NCI-H526 treated with DMSO at 0.1 percent for 48 hours (cell line): ENCODE data around the gene PPARA.

Experiments used
- DNase-seq: peaks from one replicate; lab custom pipeline; 2025; lab: John Stamatoyannopoulos, UW

The PPARA gene

DNA sequence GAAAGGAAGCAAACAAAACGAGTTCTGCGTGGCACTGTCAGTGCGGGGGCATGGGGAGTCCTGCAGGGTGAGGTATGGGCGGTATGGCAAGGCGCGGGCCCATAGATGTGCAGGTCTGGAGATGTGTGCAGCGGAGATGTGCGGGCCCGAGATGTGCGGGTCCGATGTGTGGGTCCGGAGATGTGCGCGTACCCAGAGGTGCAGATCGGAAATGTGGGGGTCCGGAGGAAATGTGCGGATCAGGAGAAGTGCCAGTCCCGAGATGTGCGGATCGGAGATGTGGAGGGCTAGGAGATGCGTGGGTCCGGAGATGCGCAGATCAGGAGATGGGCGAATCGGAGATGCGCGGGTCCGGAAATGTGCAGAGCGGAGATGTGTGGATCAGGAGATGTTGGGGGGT is 63.8 kb downstream of the PPARA start:
- no peak for DNase-seq

- no peak for DNase-seq
Observed at GRCh38 chr22:46214616-46215015, 64.3 kb downstream of the PPARA start.

DNA sequence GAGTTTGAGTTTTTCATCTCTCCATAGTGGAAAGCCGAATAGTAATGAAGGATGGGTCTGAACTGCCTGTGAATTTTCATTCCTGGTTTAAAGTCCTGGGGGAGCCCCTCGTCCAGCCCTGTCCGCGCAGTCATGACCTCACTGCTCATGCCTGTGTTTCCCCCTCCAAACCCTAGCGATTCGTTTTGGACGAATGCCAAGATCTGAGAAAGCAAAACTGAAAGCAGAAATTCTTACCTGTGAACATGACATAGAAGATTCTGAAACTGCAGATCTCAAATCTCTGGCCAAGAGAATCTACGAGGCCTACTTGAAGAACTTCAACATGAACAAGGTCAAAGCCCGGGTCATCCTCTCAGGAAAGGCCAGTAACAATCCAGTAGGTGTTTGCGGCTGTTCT is 69.3 kb downstream of the PPARA start:
- DNase-seq, result no peak

- no peak for DNase-seq
Observed at GRCh38 chr22:46220921-46221320, 70.6 kb downstream of the PPARA start.

DNA sequence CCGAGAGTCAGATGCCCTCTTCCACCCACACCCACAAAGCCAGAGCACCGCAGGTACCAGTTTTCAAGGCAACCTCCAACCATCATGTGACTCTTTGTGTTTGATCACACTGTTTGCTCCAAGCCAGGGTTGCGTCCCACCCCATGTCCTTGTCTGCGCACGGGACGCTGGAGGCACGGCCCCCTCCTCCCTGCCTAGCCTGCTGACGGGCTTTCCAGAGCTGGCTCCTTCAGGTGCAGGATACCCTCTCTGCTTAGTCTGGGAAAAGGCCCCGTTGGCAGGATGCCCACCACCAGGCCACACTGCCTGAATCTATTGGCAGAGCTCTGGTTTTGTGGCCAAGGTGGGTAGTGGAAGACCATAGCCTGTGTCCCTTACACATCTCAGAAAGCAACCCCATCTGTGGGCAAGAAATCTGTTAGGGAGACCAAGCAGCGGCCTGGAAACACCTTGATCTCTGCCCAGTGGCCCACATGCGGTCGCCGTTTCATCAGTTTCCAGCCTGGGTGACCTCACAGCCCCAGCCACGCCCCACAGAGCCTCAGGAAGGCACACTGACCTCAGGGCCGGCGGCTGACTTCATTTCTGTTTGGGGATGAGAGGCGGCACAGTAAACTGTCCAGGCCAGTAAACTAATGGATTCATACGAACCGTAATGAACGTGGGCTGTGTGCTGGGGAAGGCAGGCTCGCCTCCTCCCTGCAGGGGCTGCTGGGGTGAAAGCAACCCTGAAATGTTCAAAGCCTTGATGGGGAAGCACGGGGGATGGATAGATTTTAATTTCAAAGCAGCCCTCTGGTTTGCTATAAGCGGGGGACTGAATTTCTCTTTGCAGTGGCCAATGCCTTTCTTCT is 73.9 kb downstream of the PPARA start:
- no peak for DNase-seq

- DNase-seq, result no peak
Observed at GRCh38 chr22:46224898-46225290, 74.6 kb downstream of the PPARA start.

- DNase-seq, result no peak
Observed at GRCh38 chr22:46225631-46226030, 75.3 kb downstream of the PPARA start.

DNA sequence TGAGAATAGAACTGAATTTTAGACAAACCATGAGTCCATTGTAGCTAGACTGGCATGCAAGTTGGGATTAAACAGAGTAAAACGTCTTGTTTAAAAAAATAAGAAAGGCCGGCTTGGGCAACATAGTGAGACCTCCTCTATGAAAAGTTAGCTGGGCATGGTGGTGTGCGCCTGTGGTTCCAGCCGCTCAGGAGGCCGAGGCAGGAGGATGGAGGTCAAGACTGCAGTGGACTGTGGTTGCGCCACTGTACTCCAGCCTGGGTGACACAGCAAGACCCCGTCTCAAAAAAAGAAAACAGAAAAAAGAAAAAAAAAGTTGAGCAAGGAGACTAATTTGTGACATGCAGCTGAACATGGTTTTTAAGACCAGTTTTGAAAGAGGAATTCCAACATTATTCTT is 76.3 kb downstream of the PPARA start:
- no peak for DNase-seq

GRCh38 chr22:46229701-46230100 is 79.4 kb downstream of the PPARA start:
- no peak for DNase-seq

GRCh38 chr22:46230262-46230901 is 80.1 kb downstream of the PPARA start:
- DNase-seq, result no peak

DNA sequence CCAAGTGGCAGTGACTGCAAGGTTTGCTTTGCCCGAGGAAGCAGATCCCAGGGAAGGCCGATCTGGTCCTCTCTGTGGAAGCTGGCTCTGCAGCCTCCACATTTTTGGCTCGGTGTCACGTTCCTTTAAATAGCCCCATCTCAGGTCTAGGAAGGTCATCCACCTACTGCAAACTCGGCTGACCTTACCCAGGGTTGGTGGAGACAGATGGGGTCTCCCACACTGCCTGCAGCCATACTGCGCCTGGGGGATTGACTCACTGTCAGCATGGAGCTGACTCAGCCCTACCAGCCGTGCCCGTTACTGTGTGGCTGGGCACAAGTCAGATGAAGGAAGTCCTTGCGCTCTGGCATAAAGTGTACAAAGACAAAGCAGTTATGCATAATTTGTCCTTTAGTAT is 82.9 kb downstream of the PPARA start:
- DNase-seq, result no peak

GRCh38 chr22:46234969-46235368 is 84.6 kb downstream of the PPARA start:
- no peak for DNase-seq

DNA sequence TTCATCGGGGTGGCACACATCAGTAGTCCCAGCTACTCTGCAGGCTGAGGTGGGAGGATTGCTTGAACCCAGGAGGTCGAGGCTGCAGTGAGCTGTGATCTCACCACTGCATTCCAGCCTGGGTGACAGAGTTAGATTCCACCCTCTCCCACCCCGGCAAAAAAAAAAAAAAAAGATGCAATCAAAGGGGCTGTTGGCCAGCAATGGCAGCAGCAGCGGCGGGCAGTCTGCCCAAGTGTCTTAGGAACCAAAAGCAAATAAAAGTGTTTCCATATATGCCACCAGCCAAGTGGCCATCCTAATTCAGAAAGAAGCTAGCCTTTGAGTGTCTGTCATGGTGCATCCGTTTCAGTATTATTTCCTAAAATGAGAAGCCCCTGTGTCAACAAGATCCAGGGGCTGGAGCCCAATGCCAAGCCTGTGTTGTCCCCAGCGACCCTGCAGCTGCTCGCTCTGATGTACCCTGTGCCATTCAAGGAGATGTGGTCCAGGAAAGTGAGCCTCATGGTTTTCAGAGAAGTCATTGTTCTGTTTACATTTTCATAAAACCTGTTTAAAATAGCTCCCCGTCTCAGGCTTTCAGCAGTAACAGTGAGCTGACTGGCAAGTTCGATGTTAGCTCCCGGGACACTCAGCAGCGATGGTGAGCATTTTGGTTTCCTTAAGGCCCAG is 87.3 kb downstream of the PPARA start:
- DNase-seq, result no peak

DNA sequence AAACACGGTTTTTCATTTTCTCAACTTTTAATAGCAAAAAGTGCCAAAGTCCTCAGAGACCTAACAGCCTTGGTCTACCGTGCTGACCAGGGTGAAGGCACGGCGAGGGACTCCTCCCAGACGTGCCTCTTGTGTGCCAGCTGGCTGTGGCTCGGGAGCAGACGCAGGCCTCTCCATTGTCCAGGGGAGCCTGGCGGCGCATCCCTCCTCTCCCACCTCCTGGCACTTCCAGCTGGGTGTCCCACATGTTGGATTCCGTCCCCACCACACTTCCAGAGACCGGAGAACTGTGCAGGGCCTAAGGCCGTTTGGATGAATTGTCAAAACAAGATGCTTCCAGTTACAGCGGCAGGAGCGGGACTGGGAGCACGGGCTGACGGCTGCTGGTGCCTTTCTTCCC is 88.2 kb downstream of the PPARA start:
- DNase-seq, result no peak

DNA sequence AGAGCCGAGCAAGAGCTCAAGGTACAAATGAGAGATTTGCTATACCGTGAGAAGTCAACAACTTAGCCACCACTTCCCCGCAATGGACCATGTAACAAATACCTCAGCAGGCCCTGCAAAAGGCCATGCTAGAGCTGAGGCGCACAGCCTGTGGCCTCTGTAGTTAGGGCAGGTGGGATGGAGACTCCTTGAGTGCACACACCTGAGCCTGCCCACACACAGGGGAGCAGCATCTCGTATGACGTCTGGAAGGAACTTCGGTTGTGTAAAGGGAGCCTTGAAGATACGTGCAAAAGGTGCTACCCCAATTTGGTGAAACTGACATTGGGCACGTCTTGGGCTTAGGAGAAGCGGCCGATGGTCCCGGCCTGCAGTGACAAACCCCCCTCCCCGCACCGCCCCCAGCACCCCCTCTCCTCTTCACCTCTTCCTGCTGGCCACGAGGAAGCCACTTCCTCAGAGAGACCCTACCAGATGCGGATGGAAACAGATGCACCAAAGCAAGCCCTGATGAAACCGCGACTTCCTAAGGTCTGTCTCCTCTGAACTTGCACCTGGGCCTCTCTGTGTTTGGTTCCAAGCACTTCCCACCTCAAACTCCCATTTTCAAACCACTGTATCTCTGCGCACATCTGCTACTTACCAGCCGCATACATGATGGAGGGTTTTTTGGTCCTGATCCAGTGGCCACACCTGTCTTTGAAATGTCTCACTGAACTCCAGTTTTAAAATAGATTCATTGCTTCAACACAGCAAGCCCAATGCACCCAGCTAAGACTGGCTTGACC is 89.1 kb downstream of the PPARA start:
- no peak for DNase-seq

DNA sequence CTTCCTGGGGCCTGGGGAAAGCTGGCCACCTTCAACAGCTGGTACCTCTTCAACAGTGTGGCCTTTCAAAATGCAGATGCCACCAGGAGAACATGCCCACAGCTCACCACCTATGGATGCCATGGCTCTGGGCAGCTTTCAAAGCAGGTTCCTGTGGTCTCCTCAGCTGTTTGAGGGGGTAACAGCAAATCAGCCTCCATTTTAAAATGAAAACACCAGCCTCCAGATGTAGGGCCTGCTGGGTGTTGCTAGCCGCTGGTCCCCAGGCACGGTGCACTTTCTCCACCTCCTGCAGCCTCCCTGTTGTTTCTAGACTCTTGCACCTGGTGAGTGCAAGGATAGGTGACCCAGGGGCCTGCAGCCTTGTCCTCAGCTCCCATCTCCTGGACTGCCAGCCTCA is 89.7 kb downstream of the PPARA start:
- DNase-seq, result no peak

- DNase-seq, result no peak
Observed at GRCh38 chr22:46240506-46240905, 90.2 kb downstream of the PPARA start.

- no peak for DNase-seq
Observed at GRCh38 chr22:46240907-46241306, 90.6 kb downstream of the PPARA start.

- DNase-seq, result no peak
Observed at GRCh38 chr22:46241396-46242007, 91.2 kb downstream of the PPARA start.

DNA sequence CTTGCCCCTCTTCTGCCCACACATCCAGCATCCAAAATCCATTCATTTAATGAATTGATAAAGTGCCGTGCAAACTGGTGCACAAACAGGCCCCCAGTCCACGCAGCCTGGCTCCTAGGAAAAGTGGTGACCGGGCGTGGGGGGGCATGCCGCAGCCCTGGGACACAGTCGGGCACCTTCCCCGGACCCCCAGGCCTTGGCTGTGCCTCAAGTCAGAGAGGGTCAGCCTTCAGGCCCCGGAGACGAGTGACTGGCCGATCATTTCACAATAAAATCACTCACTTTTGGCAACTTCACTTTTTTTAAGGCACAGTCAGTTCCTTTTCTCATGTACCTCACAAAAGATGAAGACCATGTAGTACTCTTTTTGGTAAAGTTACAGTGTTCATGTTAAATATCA is 91.8 kb downstream of the PPARA start:
- DNase-seq, result no peak

- no peak for DNase-seq
Observed at GRCh38 chr22:46244771-46245170, 94.4 kb downstream of the PPARA start.

GRCh38 chr22:46245511-46245910 is 95.2 kb downstream of the PPARA start:
- no peak for DNase-seq
